Thyroid gland (tissue), 4 donors: ENCODE data around the gene MBL2.

Experiments
- POLR2A ChIP-seq, 2 donors: fragments of 450-650 bp; IDR thresholded peaks; one replicate each; pipeline ENCODE4 v1.6.1; 2017; ENCODE audit warnings: antibody characterized with exemption in 2 of 2, mild to moderate bottlenecking in 2 of 2, moderate library complexity in 1 of 2
- TF ChIP-seq, protein P1 (sequence below), 6 experiments: fragments of 200-600 bp in 3 of 6; fragments of 450-650 bp in 3 of 6; sonication (generic) in 3 of 6; IDR thresholded peaks; one replicate each; pipeline ENCODE4 v1.5.1; 2016 to 2019; ENCODE audit warnings: antibody characterized with exemption in 6 of 6, mild to moderate bottlenecking in 2 of 6, inconsistent platforms in 1 of 6, moderate library complexity in 1 of 6

GRCh38 chr10:52786098-52786497 is 13.5 kb upstream of the MBL2 start:
- TF ChIP-seq, protein P1, sequence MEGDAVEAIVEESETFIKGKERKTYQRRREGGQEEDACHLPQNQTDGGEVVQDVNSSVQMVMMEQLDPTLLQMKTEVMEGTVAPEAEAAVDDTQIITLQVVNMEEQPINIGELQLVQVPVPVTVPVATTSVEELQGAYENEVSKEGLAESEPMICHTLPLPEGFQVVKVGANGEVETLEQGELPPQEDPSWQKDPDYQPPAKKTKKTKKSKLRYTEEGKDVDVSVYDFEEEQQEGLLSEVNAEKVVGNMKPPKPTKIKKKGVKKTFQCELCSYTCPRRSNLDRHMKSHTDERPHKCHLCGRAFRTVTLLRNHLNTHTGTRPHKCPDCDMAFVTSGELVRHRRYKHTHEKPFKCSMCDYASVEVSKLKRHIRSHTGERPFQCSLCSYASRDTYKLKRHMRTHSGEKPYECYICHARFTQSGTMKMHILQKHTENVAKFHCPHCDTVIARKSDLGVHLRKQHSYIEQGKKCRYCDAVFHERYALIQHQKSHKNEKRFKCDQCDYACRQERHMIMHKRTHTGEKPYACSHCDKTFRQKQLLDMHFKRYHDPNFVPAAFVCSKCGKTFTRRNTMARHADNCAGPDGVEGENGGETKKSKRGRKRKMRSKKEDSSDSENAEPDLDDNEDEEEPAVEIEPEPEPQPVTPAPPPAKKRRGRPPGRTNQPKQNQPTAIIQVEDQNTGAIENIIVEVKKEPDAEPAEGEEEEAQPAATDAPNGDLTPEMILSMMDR (IDR thresholded peaks at IDR 0.05) = no peak
- no peak for TF ChIP-seq POLR2A (IDR thresholded peaks at IDR 0.05)
